Endothelial cell of umbilical vein (primary cell): Measurements from ENCODE around the gene CHRNA1. TPM values are rescaled to one million over a fixed set of nuclear protein-coding genes. Genes with fewer than 3 reads are reported as not detected.

Experiments
- BruUV-seq: library from RNA; stranded (reverse); fragments of 400-500 nt; replicated peaks from 2 replicates; lab custom pipeline; 2021; lab: Mats Ljungman, UMichigan
- CTCF ChIA-PET: fragments of 300-600, 350-600 bp; sonication (Branson Sonifier 250); formaldehyde crosslinking; loops from one replicate; lab custom pipeline; 2021; ENCODE audit warnings: antibody characterized with exemption, inconsistent platforms; lab: Charles Lee
- POLR2A ChIA-PET: fragments of 300-600, 350-600 bp; sonication (Branson Sonifier 250); formaldehyde crosslinking; loops from one replicate; lab custom pipeline; 2021; ENCODE audit warnings: antibody characterized with exemption, inconsistent platforms; lab: Charles Lee
- DNase-seq: peaks from one replicate; pipeline ENCODE4 v3.0.0-alpha.2; 2011; ENCODE audit warnings: low read depth, low spot score
- FAIRE-seq: peaks from 2 replicates; lab custom pipeline; 2011; peaks lifted over from hg19 to GRCh38; lab: Jason Lieb, UNC
- H2AFZ ChIP-seq: 2 replicates; pipeline ENCODE4 v1.6.0; 2012; ENCODE audit warnings: low read depth, low read length, control low read depth, inconsistent platforms
- H3K27ac ChIP-seq: 2 replicates; pipeline ENCODE4 v1.5.1; 2011; ENCODE audit warnings: low read depth, mild to moderate bottlenecking, control low read depth, low read length, moderate library complexity; ENCODE audit not compliant: insufficient read depth
- H3K27me3 ChIP-seq, 2 experiments: 2 replicates each; pipeline versions ENCODE4 v1.6.0 to v1.6.1; 2011; ENCODE audit warnings: low read length in 2 of 2, mixed read lengths in 1 of 2; ENCODE audit not compliant: control insufficient read depth in 2 of 2, insufficient read depth in 2 of 2
- H3K36me3 ChIP-seq, 2 experiments: 2 replicates in 1 of 2; 3 replicates in 1 of 2; pipeline ENCODE4 v1.5.1; 2011; ENCODE audit warnings: low read length in 2 of 2, mild to moderate bottlenecking in 1 of 2, moderate library complexity in 1 of 2; ENCODE audit not compliant: control insufficient read depth in 2 of 2, insufficient read depth in 2 of 2; ENCODE audit errors: extremely low read depth in 1 of 2
- H3K4me1 ChIP-seq: 3 replicates; pipeline ENCODE4 v1.5.1; 2011; ENCODE audit warnings: mild to moderate bottlenecking, low read length; ENCODE audit not compliant: control insufficient read depth, insufficient read depth; ENCODE audit errors: extremely low read depth
- H3K4me2 ChIP-seq: 2 replicates; pipeline ENCODE4 v1.6.1; 2011; ENCODE audit warnings: low read length, control low read depth, mixed read lengths; ENCODE audit not compliant: insufficient read depth
- H3K4me3 ChIP-seq, 3 experiments: fragments of 200-600 bp in 1 of 3; sonication (generic), shearing (Covaris generic) in 1 of 3; replicated peaks in 1 of 3; 2 replicates each; pipeline ENCODE4 v1.5.1; 2011 to 2016; ENCODE audit warnings: control low read depth in 3 of 3, low read length in 3 of 3, mild to moderate bottlenecking in 2 of 3, inconsistent platforms in 1 of 3, low read depth in 1 of 3, moderate library complexity in 1 of 3; ENCODE audit not compliant: insufficient read depth in 1 of 3
- H3K79me2 ChIP-seq: 2 replicates; pipeline ENCODE4 v1.6.0; 2012; ENCODE audit warnings: low read length, inconsistent platforms; ENCODE audit not compliant: control insufficient read depth, insufficient read depth
- H3K9ac ChIP-seq: replicated peaks from 2 replicates; pipeline ENCODE3; 2011; ENCODE audit warnings: low read length, control low read depth; ENCODE audit not compliant: insufficient read depth; ENCODE audit errors: extremely low read depth
- H3K9me1 ChIP-seq: replicated peaks from 3 replicates; pipeline ENCODE4 v1.6.0; 2011; ENCODE audit warnings: mild to moderate bottlenecking, low read length; ENCODE audit not compliant: control insufficient read depth, insufficient read depth; ENCODE audit errors: extremely low read depth
- H3K9me3 ChIP-seq: replicated peaks from 2 replicates; pipeline ENCODE4 v1.5.1; 2012; ENCODE audit warnings: low read length, inconsistent platforms; ENCODE audit not compliant: control insufficient read depth, insufficient read depth
- H4K20me1 ChIP-seq: replicated peaks from 2 replicates; pipeline ENCODE3; 2011; ENCODE audit warnings: mild to moderate bottlenecking, low read length; ENCODE audit not compliant: control insufficient read depth, insufficient read depth; ENCODE audit errors: extremely low read depth
- CTCF ChIP-seq, 2 donors: IDR thresholded peaks; 1 replicate in 1 of 2; 2 replicates in 1 of 2; pipeline ENCODE4 v1.5.1; 2011; ENCODE audit warnings: low read length in 2 of 2, mild to moderate bottlenecking in 2 of 2, moderate library complexity in 2 of 2, control low read depth in 1 of 2, inconsistent platforms in 1 of 2, low read depth in 1 of 2; ENCODE audit not compliant: insufficient read depth in 1 of 2; ENCODE audit errors: extremely low read depth in 1 of 2
- EZH2 ChIP-seq: IDR thresholded peaks from 2 replicates; pipeline ENCODE4 v1.6.1; 2012; ENCODE audit warnings: borderline replicate concordance, low read depth, mild to moderate bottlenecking, moderate library complexity, low read length, inconsistent platforms; ENCODE audit not compliant: severe bottlenecking
- FOS ChIP-seq: IDR thresholded peaks from 2 replicates; pipeline ENCODE4 v1.6.1; 2011; ENCODE audit warnings: mild to moderate bottlenecking, low read length, moderate library complexity, borderline replicate concordance; ENCODE audit not compliant: insufficient read depth
- GATA2 ChIP-seq: IDR thresholded peaks from 2 replicates; pipeline ENCODE4 v1.7.0; 2011; ENCODE audit warnings: low read depth, mild to moderate bottlenecking, moderate library complexity, mixed read lengths, low read length; ENCODE audit not compliant: insufficient read length, insufficient read depth
- JUN ChIP-seq: IDR thresholded peaks from 2 replicates; pipeline ENCODE4 v1.6.1; 2011; ENCODE audit warnings: borderline replicate concordance, low read depth; ENCODE audit not compliant: insufficient read length, insufficient read depth
- MAX ChIP-seq: IDR thresholded peaks from 2 replicates; pipeline ENCODE4 v1.6.1; 2011; ENCODE audit not compliant: insufficient read depth, insufficient read length
- POLR2A ChIP-seq: IDR thresholded peaks from 2 replicates; pipeline ENCODE4 v1.6.1; 2012; ENCODE audit warnings: low read depth, mild to moderate bottlenecking, control low read depth, low read length
- dilution Hi-C: fragments of 300-500 bp; cut with MboI; formaldehyde crosslinking; loops from one replicate; pipeline ENCODE4 v1.15.0; 2019; ENCODE audit warnings: low sequenced_read_pairs; ENCODE audit not compliant: extremely low pct_ligation_motif_present
- intact Hi-C: fragments of 100-400 bp; cut with micrococcal nuclease; formaldehyde crosslinking; loops from one replicate; pipeline ENCODE4 v1.10.0; 2022
- polyA plus RNA-seq, 4 experiments: library from polyadenylated mRNA; depleted of rRNA in 3 of 4; stranded (reverse) in 3 of 4; unstranded in 1 of 4; fragments of >200 nt; gene quantifications; 2 replicates each; pipeline versions ENCODE4 v1.2.1 to v1.2.3, GENCODE V29; 2011 to 2012; ENCODE audit warnings: missing spikeins in 1 of 4
- total RNA-seq: library from RNA; stranded (reverse); gene quantifications from 2 replicates; pipeline ENCODE4 v1.2.3, GENCODE V29; 2021

The CHRNA1 gene
- total and polyA plus RNA-seq, 2 donors (not counting 3 experiments of a cell fraction or from before 2014, with no cell fraction given): 11.3 to 18.2 TPM

- Histone ChIP-seq H2AFZ (no peak overlapping the region), H3K4me2 (no peak overlapping the region), H3K79me2 (no peaks in the 10 kb centered on the region), H3K9me1 (no peaks in the 10 kb centered on the region), H3K4me1 (no peaks in the 10 kb centered on the region), H3K9ac (no peak overlapping the region), H3K9me3 (no peaks in the 10 kb centered on the region), H4K20me1 (no peaks in the 10 kb centered on the region), H3K27me3 (no peaks in the 10 kb centered on the region), H3K27ac (no peak overlapping the region), H3K36me3 (peaks cover 3% of the 10 kb centered on the region in 2 experiments), H3K4me3 (no peak overlapping the region)
- intact Hi-C loops: no loop called here
- DNase-seq: no peak
- BruUV-seq: no TSS peak
- FAIRE-seq: no peak
- TF ChIP-seq EZH2 (no peak), MAX (no peak), GATA2 (no peak), POLR2A (no peak), JUN (no peak), FOS (no peak), CTCF (IDR thresholded peaks at IDR 0.05; ENCODE audit: extremely low read depth in 1 of 2, insufficient read depth in 1 of 2, low read depth in 1 of 2, low read length in 2 of 2) (no peak)
- ChIA-PET CTCF (interaction anchor here (1.2 kb wide), 2 partner anchors 29 to 36 kb away, joined by 3 read pairs; no protein-coding TSS in a partner anchor), POLR2A (no interaction called here)
- dilution Hi-C loops: no loop called here
These were observed 36.3 kb upstream of the CHRNA1 start for GRCh38 chr2:174800436-174801205.
